COLO829 (cell line): Measurements from ENCODE around the gene TRAF4.
"Not testable (repeated sequence)": the region's sequence is repeated elsewhere in the genome, so short reads cannot be mapped to it uniquely, and the experiment has no call there.

ENCODE experiments used
- DNase-seq: peaks from one replicate; pipeline ENCODE4 v3.0.0; 2012; ENCODE audit warnings: low spot score

The TRAF4 gene

GRCh38 chr17:28715217-28715616, 28.6 kb upstream of the TRAF4 start:
- no peak for DNase-seq

GRCh38 chr17:28716740-28717577, 26.9 kb upstream of the TRAF4 start:
- no peak for DNase-seq

- no peak for DNase-seq
Measured at GRCh38 chr17:28717578-28718332, 26.1 kb upstream of the TRAF4 start, which contains the start of gene RAB34. Gene RAB34 (minus strand): TSS chr17:28717868. CDS start chr17:28717266, 602 bp downstream.

GRCh38 chr17:28718333-28719020, 25.3 kb upstream of the TRAF4 start:
- DNase-seq, result no peak

GRCh38 chr17:28719021-28719433, 24.8 kb upstream of the TRAF4 start:
- DNase-seq, result no peak

- DNase-seq, result no peak
Measured at GRCh38 chr17:28720247-28720996, 23.4 kb upstream of the TRAF4 start.

GRCh38 chr17:28720997-28721329, 22.8 kb upstream of the TRAF4 start:
- DNase-seq, result not testable (repeated sequence)

GRCh38 chr17:28722417-28723158, 21.2 kb upstream of the TRAF4 start:
- no peak for DNase-seq

GRCh38 chr17:28723159-28723835, 20.5 kb upstream of the TRAF4 start:
- no peak for DNase-seq

GRCh38 chr17:28723836-28724499, 19.8 kb upstream of the TRAF4 start:
- DNase-seq, result not testable (repeated sequence)

GRCh38 chr17:28724500-28725165, 19.2 kb upstream of the TRAF4 start:
- no peak for DNase-seq

GRCh38 chr17:28725166-28725659, 18.6 kb upstream of the TRAF4 start:
- no peak for DNase-seq

- no peak for DNase-seq
Measured at GRCh38 chr17:28725660-28726225, 18.1 kb upstream of the TRAF4 start.

- peak; percentile 61 for DNase-seq
Measured at GRCh38 chr17:28726226-28726626, 17.6 kb upstream of the TRAF4 start, which contains the start of gene TLCD1. Gene TLCD1 (minus strand): TSS chr17:28726233. CDS start chr17:28726097, 136 bp downstream.

- DNase-seq, result peak; percentile 72
Measured at GRCh38 chr17:28726627-28727491, 17.0 kb upstream of the TRAF4 start.

GRCh38 chr17:28728364-28729200, 15.2 kb upstream of the TRAF4 start, which contains the start of gene NEK8:
Gene NEK8 (plus strand): TSS chr17:28728788. CDS start chr17:28728814, 26 bp downstream.
- peak; percentile 97 for DNase-seq

GRCh38 chr17:28729950-28730330, 13.9 kb upstream of the TRAF4 start:
- DNase-seq, result no peak
